Erythroblast (primary cell): ENCODE data around the gene FXYD7.

Experiments
- GATA1 ChIP-seq: IDR thresholded peaks from 2 replicates; pipeline ENCODE4 v1.6.1; 2011; ENCODE audit warnings: low read depth, mild to moderate bottlenecking, control low read depth, low read length, moderate library complexity
- POLR2A ChIP-seq: IDR thresholded peaks from 2 replicates; pipeline ENCODE4 v1.6.1; 2011; ENCODE audit warnings: mild to moderate bottlenecking, low read length

GRCh38 chr19:35195830-35196229 lies 52.8 kb downstream of the FXYD7 start:
- TF ChIP-seq POLR2A, result no peak
- TF ChIP-seq GATA1, result no peak
